IPS-20b (cell line): ENCODE results near the gene TMEM163.

Experiments
- H3K27ac ChIP-seq: one replicate; pipeline ENCODE4 v1.5.1; 2013; ENCODE audit warnings: low read length
- H3K27me3 ChIP-seq: 2 replicates; pipeline ENCODE4 v1.6.1; 2013; ENCODE audit warnings: mild to moderate bottlenecking, low read length, inconsistent platforms; ENCODE audit not compliant: insufficient read depth
- H3K36me3 ChIP-seq: 2 replicates; pipeline ENCODE4 v1.6.1; 2013; ENCODE audit warnings: low read depth, mild to moderate bottlenecking, inconsistent platforms, low read length, moderate library complexity; ENCODE audit not compliant: insufficient read depth
- H3K4me1 ChIP-seq: 2 replicates; pipeline ENCODE4 v1.6.1; 2013; ENCODE audit warnings: mild to moderate bottlenecking, control low read depth, inconsistent platforms, low read length, moderate library complexity; ENCODE audit not compliant: insufficient read depth
- H3K4me3 ChIP-seq: 2 replicates; pipeline ENCODE4 v1.5.1; 2013; ENCODE audit warnings: mild to moderate bottlenecking, low read length, inconsistent platforms
- H3K9ac ChIP-seq: 2 replicates; pipeline ENCODE4 v1.6.1; 2013; ENCODE audit warnings: low read depth, mild to moderate bottlenecking, inconsistent platforms, low read length, moderate library complexity
- H3K9me3 ChIP-seq: 2 replicates; pipeline ENCODE4 v1.6.1; 2013; ENCODE audit warnings: mild to moderate bottlenecking, low read depth, low read length, inconsistent platforms; ENCODE audit not compliant: insufficient read depth

The TMEM163 gene

DNA sequence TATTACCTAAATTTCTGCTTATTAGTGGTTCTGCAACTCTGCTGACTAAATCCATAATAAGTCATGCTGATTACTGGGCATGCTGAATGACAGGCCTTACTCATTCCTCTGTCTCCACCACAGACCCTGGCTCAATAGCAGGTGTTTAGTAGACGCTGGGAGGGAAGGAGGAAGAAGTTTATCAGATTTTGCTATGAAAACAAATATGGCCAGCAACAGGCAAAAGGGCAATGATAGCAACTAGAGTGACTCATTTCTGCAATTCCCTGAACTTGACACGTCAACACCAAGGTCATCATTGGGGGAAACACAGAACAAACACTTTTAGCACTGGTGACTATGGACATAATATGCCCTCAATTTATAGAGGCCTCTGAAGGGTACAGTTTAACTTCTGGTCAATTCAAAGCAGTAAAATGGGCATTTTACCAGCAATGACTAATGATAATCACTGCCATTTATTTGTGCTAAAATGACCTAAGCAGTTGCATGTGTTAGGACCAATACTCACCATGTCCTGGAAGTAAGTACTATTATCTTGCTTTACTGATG, 35.2 kb downstream of the TMEM163 start:
- Histone ChIP-seq H3K36me3 (no peaks in the 10 kb centered on the region), H3K4me1 (peaks cover 4% of the 10 kb centered on the region; the same call in 1 of the 2 replicates), H3K9me3 (no peaks in the 10 kb centered on the region), H3K27me3 (no peaks in the 10 kb centered on the region), H3K27ac (no peak overlapping the region), H3K9ac (no peak overlapping the region), H3K4me3 (no peak overlapping the region)

DNA sequence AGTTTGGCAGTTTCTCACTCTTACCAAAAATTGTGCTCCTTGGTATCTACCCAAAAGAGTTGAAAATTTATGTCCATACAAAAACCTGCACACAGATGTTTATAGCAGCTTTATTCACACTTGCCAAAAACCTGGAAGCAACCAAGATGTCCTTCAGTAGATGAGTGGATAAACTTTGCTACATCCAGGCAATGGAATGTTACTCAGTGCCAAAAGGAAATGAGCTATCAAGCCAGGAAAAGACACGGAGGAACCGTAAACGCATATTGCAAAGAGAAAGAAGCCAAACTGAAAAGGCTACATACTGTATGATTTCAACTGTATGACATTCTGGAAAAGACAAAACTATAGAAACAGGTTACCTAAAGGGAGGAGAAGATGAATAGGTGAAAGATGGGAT, 36.1 kb downstream of the TMEM163 start:
- no peak overlapping the region for H3K27ac ChIP-seq
- H3K9me3 ChIP-seq, result no peaks in the 10 kb centered on the region
- H3K36me3 ChIP-seq, result no peaks in the 10 kb centered on the region
- no peak overlapping the region for H3K4me3 ChIP-seq
- H3K27me3 ChIP-seq, result no peaks in the 10 kb centered on the region
- H3K4me1 ChIP-seq, result peaks cover 12% of the 10 kb centered on the region; the same call in 1 of the 2 replicates
- H3K9ac ChIP-seq, result no peak overlapping the region

GRCh38 chr2:134681201-134681600, 37.6 kb downstream of the TMEM163 start:
- no peak overlapping the region for H3K4me3 ChIP-seq
- no peaks in the 10 kb centered on the region for H3K9me3 ChIP-seq
- H3K9ac ChIP-seq, result no peak overlapping the region
- H3K27me3 ChIP-seq, result no peaks in the 10 kb centered on the region
- no peak overlapping the region for H3K27ac ChIP-seq
- H3K36me3 ChIP-seq, result no peaks in the 10 kb centered on the region
- H3K4me1 ChIP-seq, result peaks cover 12% of the 10 kb centered on the region; the same call in 1 of the 2 replicates

- H3K4me1 ChIP-seq, result peaks cover 10% of the 10 kb centered on the region; the same call in 1 of the 2 replicates
- no peaks in the 10 kb centered on the region for H3K27me3 ChIP-seq
- H3K9me3 ChIP-seq, result no peaks in the 10 kb centered on the region
- H3K9ac ChIP-seq, result no peak overlapping the region
- no peak overlapping the region for H3K4me3 ChIP-seq
- no peaks in the 10 kb centered on the region for H3K36me3 ChIP-seq
- no peak overlapping the region for H3K27ac ChIP-seq
These were observed 39.1 kb downstream of the TMEM163 start for GRCh38 chr2:134679745-134680144.

DNA sequence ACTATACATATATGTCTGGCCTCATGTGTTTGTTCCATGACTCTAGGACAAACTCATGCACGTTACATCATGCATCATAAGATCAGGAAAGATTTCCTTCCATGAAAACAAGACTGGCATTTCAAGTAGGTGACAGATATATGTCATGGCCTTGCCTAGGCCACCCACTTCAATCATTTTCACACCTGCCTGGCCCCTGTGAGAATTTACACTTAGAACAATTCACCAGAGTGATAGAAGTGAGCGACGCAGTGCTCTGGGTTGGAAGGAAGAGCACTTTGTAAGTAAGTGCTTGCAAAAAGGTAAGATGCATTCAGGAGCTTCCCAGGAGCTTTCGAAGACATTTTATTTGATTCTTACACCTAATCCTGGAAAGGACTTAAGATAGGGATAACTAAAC, 39.5 kb downstream of the TMEM163 start:
- Histone ChIP-seq H3K27me3 (no peaks in the 10 kb centered on the region), H3K36me3 (no peaks in the 10 kb centered on the region), H3K4me3 (no peak overlapping the region), H3K9ac (no peak overlapping the region), H3K4me1 (peaks cover 10% of the 10 kb centered on the region; the same call in 1 of the 2 replicates), H3K27ac (no peak overlapping the region), H3K9me3 (no peaks in the 10 kb centered on the region)

- H3K27me3 ChIP-seq, result no peaks in the 10 kb centered on the region
- H3K9ac ChIP-seq, result peak overlapping the region; percentile 11; the same call in 1 of the 2 replicates
- H3K4me1 ChIP-seq, result peaks cover 10% of the 10 kb centered on the region; the same call in 1 of the 2 replicates
- no peaks in the 10 kb centered on the region for H3K9me3 ChIP-seq
- H3K4me3 ChIP-seq, result no peak overlapping the region
- H3K27ac ChIP-seq, result no peak overlapping the region
- no peaks in the 10 kb centered on the region for H3K36me3 ChIP-seq
These were observed 40.7 kb downstream of the TMEM163 start for GRCh38 chr2:134677856-134678756.

GRCh38 chr2:134676960-134677359, 41.8 kb downstream of the TMEM163 start:
- H3K36me3 ChIP-seq, result no peaks in the 10 kb centered on the region
- H3K9me3 ChIP-seq, result no peaks in the 10 kb centered on the region
- H3K4me1 ChIP-seq, result peaks cover 10% of the 10 kb centered on the region; the same call in 1 of the 2 replicates
- H3K9ac ChIP-seq, result no peak overlapping the region
- H3K27ac ChIP-seq, result no peak overlapping the region
- no peaks in the 10 kb centered on the region for H3K27me3 ChIP-seq
- H3K4me3 ChIP-seq, result no peak overlapping the region

DNA sequence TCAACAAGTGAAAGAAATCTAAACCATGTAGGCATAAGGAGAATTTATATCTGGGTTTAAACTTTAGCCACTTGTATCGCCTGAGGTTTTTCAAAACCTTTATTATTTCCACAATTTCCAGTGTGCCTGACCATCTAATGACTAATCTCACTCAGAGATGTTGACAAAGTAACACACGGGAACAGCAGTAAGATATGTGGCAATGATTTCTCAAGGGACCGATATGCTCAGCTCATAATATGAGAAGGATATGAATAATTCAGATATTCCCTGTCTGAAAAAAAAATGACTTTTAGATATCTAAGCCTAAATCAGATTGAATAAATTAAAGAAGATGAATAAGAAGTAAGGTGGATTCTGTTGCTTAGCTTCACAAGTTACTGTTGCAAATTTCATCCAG, 43.5 kb downstream of the TMEM163 start:
- H3K36me3 ChIP-seq, result no peaks in the 10 kb centered on the region
- H3K4me3 ChIP-seq, result no peak overlapping the region
- H3K27me3 ChIP-seq, result no peaks in the 10 kb centered on the region

DNA sequence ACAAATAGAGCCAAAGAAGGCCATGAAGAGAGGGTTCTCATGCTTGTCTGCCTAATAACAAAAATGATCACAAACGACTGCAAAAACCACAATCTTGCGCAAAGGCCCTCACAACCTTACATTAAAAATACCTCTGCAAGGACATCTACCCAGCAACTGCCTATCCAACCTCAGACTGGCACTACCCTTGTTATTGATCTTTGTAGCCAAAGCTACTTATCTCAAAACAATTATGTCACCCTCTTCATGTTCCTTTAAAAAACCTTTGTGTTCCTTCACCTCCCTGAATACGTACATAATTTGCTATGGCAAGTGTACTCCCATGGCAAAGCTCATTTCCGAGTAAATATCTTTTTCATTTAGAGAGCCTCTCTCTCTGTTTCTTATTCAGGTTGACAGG, 44.1 kb downstream of the TMEM163 start:
- Histone ChIP-seq H3K36me3 (no peaks in the 10 kb centered on the region), H3K27me3 (no peaks in the 10 kb centered on the region), H3K9me3 (no peaks in the 10 kb centered on the region)

More for the DNA sequence above, 43.5 kb downstream of the TMEM163 start:
- H3K9me3 ChIP-seq, result no peaks in the 10 kb centered on the region
- H3K9ac ChIP-seq, result no peak overlapping the region
- no peak overlapping the region for H3K27ac ChIP-seq
- H3K4me1 ChIP-seq, result peaks cover 18% of the 10 kb centered on the region; the same call in 1 of the 2 replicates

GRCh38 chr2:134671513-134671912, 47.3 kb downstream of the TMEM163 start:
- no peaks in the 10 kb centered on the region for H3K36me3 ChIP-seq
- peaks cover 8% of the 10 kb centered on the region; the same call in 1 of the 2 replicates for H3K4me1 ChIP-seq
- no peak overlapping the region for H3K27ac ChIP-seq
- no peak overlapping the region for H3K4me3 ChIP-seq
- no peaks in the 10 kb centered on the region for H3K9me3 ChIP-seq
- no peaks in the 10 kb centered on the region for H3K27me3 ChIP-seq
- H3K9ac ChIP-seq, result no peak overlapping the region

More for the DNA sequence above, 44.1 kb downstream of the TMEM163 start:
- Histone ChIP-seq H3K4me3 (no peak overlapping the region), H3K9ac (no peak overlapping the region), H3K27ac (no peak overlapping the region), H3K4me1 (peaks cover 18% of the 10 kb centered on the region; the same call in 1 of the 2 replicates)

GRCh38 chr2:134670955-134671354, 47.8 kb downstream of the TMEM163 start:
- peaks cover 8% of the 10 kb centered on the region; the same call in 1 of the 2 replicates for H3K4me1 ChIP-seq
- H3K36me3 ChIP-seq, result no peaks in the 10 kb centered on the region
- peak overlapping the region; percentile 38 for H3K27ac ChIP-seq
- no peaks in the 10 kb centered on the region for H3K9me3 ChIP-seq
- H3K9ac ChIP-seq, result no peak overlapping the region
- no peaks in the 10 kb centered on the region for H3K27me3 ChIP-seq
- H3K4me3 ChIP-seq, result no peak overlapping the region
